Coronary artery (tissue), 2 donors: Measurements from ENCODE around the gene SLC12A6.
"Not testable (repeated sequence)": the region's sequence is repeated elsewhere in the genome, so short reads cannot be mapped to it uniquely, and the experiment has no call there.

ENCODE experiments used
- DNase-seq: peaks from one replicate; pipeline ENCODE4 v3.0.0-alpha.2; 2017; ENCODE audit warnings: low spot score
- H3K27ac ChIP-seq, 2 donors: fragments of 200-600 bp; sonication (generic); one replicate each; pipeline ENCODE4 v1.5.1; 2016 to 2019
- H3K4me3 ChIP-seq: fragments of 200-600 bp; sonication (generic); 2 replicates; pipeline ENCODE4 v1.5.1; 2016; ENCODE audit warnings: mild to moderate bottlenecking, moderate library complexity
- TF ChIP-seq, protein P1 (sequence below): fragments of 200-600 bp; sonication (generic); IDR thresholded peaks from one replicate; pipeline ENCODE4 v1.5.1; 2019; ENCODE audit warnings: antibody characterized with exemption

Gene SLC12A6

DNA sequence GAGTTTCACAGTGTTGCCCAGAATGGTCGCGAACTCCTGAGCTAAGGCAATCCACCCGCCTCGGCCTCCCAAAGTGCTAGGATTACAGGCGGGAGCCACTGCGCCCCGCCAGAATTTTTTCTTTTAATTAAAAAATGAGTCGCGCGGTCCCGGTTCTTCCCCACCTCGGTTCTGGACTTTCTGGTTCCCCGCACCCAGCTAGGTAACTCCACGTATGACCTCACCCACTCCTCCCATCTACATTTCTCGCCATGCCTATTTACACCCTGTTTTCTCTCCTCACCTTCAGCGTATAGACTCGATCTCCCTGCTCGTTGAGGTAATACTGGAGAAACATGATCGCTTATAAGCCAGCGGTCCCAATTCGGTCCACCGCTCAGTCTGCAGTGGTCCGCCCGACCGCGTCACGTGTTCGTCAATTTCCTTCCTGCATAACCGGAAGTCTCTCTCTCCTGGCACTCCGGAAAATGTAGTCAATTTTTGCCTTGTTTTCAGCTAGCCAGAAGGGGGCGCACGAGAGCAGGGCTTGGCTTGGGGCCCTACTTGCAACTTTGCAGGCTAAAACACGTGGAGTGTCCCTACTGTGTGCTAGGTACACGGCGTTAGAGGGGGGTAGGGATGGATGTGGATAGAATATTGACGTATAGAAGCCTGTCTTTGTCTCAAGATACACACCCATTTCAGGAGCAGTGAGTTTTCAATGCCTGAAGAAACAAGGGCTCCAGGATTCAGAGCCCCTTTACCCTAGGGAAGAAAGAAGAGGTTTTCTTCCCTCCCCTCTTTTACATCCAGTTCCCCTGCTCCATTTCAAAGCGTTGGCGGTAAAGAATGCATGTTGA is 5.4 kb upstream of the SLC12A6 start, which contains the start of the genes NOP10 and NUTM1:
Gene NOP10, minus strand, starts transcription at position 400 of the 839 bp plus-strand sequence. Its CDS starts 63 bp downstream, at position 337.
Gene NUTM1, plus strand, starts transcription at position 579 of the 839 bp plus-strand sequence. CDS start 382 bp downstream, outside the sequence.
- peak; percentile 93 for DNase-seq

DNA sequence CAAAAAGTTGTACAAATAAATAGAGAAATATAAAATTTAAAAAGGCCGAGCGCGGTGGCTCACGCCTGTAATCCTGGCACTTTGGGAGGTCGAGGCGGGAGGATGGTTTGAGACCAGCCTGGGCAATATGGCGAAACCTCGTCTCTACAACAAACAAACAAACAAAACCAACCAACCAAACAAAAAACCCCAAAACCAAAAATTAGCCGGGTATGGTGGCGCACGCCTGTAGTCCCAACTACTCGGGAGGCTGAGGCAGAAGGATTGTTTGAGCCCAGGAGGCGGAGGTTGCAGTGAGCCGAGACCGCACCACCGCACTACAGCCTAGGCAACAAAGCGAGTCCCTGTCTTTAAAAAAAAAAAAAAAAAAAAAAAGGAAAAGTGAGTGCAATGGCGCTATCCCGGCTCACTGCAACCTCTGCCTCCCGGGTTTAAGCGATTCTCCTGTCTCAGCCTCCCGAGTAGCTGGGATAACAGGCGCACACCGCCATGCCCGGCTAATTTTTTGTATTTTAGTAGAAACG is 4.7 kb upstream of the SLC12A6 start:
- DNase-seq: not testable (repeated sequence)
- Histone ChIP-seq H3K27ac (peak overlapping the region; percentile 81 to 91), H3K4me3 (peak overlapping the region; percentile 89)

More for the DNA sequence above, 5.4 kb upstream of the SLC12A6 start, which contains the start of the genes NOP10 and NUTM1:
- H3K4me3 ChIP-seq: peak within 1 kb of the TSS; percentile 89
- TF ChIP-seq, protein P1, sequence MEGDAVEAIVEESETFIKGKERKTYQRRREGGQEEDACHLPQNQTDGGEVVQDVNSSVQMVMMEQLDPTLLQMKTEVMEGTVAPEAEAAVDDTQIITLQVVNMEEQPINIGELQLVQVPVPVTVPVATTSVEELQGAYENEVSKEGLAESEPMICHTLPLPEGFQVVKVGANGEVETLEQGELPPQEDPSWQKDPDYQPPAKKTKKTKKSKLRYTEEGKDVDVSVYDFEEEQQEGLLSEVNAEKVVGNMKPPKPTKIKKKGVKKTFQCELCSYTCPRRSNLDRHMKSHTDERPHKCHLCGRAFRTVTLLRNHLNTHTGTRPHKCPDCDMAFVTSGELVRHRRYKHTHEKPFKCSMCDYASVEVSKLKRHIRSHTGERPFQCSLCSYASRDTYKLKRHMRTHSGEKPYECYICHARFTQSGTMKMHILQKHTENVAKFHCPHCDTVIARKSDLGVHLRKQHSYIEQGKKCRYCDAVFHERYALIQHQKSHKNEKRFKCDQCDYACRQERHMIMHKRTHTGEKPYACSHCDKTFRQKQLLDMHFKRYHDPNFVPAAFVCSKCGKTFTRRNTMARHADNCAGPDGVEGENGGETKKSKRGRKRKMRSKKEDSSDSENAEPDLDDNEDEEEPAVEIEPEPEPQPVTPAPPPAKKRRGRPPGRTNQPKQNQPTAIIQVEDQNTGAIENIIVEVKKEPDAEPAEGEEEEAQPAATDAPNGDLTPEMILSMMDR: peak; percentile 91
- peak within 1 kb of the TSS; percentile 81 to 91 for H3K27ac ChIP-seq

DNA sequence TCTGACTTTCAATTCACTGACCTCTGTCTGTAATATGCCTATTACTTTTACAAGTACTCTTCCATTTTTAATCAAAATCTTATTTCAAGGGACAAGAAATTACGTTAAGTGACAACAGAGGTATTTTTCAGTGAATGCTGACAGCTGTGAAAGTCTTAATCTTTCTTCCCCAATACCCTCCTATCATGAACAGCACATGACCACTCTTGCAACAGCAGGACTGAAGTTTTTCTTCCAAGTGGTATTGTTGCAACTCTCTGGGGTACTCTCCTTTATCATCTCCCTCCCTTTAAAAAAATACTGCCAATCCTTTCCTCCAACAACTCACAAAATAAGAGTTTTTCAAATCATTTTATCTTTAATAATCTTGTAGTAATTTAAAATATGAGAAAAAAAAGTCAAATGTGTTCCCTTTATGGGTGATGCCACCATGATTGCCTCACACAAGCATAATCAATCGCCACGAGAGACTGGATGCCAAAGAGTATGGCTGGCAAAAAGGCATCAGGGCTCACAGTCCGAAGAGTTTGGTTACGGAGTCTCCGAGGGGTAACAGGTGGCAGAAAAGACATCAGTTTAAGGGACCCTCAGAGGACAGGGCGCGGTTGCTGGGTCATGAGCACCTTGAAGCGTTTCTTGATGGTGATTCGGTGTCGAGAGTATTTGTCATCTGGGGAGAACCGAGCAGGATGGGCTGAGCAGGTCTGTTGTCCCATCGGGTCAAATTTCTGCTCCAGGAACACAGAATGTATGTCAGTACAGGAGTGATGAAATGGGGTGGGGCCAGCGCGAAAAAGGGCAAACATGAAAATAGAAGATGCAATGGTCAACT is 4.0 kb upstream of the SLC12A6 start:
- H3K4me3 ChIP-seq: peak overlapping the region; percentile 89
- no peak overlapping the region for H3K27ac ChIP-seq
- TF ChIP-seq, protein P1: no peak
- no peak for DNase-seq

DNA sequence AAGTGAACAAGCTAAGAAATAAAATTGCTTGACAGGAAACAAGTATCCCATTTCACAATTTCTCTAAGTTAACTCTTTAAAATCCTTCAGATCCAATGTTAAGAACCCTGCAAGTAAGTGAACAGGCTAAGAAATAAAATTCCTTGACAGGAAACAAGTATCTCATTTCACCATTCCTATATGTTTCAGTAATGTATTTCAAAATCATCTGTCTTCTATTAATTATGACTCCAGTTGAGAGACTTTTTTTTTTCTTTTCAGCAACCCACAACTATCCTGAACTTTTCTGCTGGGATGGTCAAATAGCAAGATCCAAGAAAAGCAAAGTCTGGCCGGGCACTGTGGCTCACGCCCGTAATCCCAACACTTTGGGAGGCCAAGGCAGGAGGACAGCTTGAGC is 2.4 kb upstream of the SLC12A6 start:
- no peak for DNase-seq
- TF ChIP-seq, protein P1: no peak
- H3K27ac ChIP-seq: no peak overlapping the region
- H3K4me3 ChIP-seq: no peak overlapping the region

DNA sequence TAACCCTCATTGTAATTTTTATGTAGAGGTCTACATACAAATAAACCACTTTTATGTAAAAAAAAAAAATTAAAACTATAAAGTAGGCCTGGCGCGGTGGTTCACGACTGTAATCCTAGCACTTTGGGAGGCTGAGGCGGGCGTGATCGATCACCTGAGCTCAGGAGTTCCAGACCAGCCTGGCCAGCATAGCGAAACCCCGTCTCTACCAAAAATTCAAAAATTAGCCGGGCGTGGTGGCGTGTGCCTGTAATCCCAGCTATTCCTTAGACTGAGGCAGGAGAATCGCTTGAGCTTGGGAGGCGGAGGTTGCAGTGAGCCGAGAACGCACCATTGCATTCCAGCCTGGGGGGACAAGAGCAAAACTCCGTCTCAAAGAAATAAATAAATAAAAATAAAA is 766 bp upstream of the SLC12A6 start:
- DNase-seq: no peak
- Histone ChIP-seq H3K27ac (peak overlapping the region; percentile 90 to 93), H3K4me3 (peak overlapping the region; percentile 98)
- TF ChIP-seq, protein P1: no peak

DNA sequence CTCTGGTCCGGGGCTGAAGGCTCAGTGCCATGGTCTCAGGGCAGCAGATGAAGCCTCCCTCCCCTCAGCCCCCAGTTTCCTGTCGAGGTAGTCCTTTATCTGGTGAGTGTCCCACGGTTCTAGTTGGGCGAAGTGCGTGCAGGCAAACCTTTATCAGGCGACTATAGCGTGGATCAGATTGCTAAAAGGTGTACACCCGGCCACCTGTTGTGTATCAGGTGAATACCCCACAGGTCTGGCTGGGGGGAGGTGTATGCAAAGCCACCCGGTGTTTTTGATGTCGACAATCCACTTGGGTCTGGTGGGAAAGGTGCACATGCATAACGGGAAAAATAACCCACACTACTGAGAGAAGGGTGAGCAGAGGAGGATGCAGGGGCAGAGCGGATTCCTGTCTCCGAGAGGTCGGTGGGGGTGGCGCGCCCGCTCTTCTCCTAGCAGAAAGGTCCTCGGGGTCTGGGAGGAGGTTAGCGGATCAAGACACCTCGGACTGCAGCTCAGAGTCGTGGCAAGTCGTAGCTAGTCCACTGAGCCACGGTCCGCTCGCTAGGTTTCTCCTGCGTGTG is 507 bp downstream of the SLC12A6 start:
- Histone ChIP-seq H3K4me3 (peak overlapping the region; percentile 98), H3K27ac (peak overlapping the region; percentile 90 to 93)
- TF ChIP-seq, protein P1: no peak
- DNase-seq: no peak
